ENCODE measurements around the gene NBPF10.
"Not testable (repeated sequence)": the region's sequence is repeated elsewhere in the genome, so short reads cannot be mapped to it uniquely, and the experiment has no call there.

NBPF10 gene

GRCh38 chr1:146144465-146144864 is at the start of gene NBPF10:
TSS of gene NBPF10 (minus strand) at chr1:146144804. CDS start at chr1:146144769, 35 bp downstream.
- DNase-seq: not testable (repeated sequence)

- DNase-seq: not testable (repeated sequence)
These were observed 29.9 kb upstream of the NBPF10 start for GRCh38 chr1:146174531-146174930.

GRCh38 chr1:146167740-146168139 is 23.1 kb upstream of the NBPF10 start:
- DNase-seq: not testable (repeated sequence)

- DNase-seq: not testable (repeated sequence)
These were observed 22.7 kb upstream of the NBPF10 start for GRCh38 chr1:146167273-146167672.
